ENCODE measurements around the gene RPA3.

Gene RPA3

GRCh38 chr7:7718492-7718891, at the start of gene RPA3:
RPA3 (minus strand) TSS chr7:7718607; CDS start chr7:7640418, 78,189 bp downstream.
- no peak for DNase-seq (ENCODE audit: low read depth in 2 of 2)

- DNase-seq (ENCODE audit: low read depth in 2 of 2) = no peak
These were observed 48.3 kb upstream of the RPA3 start for GRCh38 chr7:7766671-7767070.

- DNase-seq (ENCODE audit: low read depth in 2 of 2) = no peak
These were observed 47.0 kb upstream of the RPA3 start for GRCh38 chr7:7765422-7765821.

GRCh38 chr7:7764520-7765396, 46.4 kb upstream of the RPA3 start:
- no peak for DNase-seq (ENCODE audit: low read depth in 2 of 2)

- no peak for DNase-seq (ENCODE audit: low read depth in 2 of 2)
These were observed 43.8 kb upstream of the RPA3 start for GRCh38 chr7:7761974-7762779.

- DNase-seq (ENCODE audit: low read depth in 2 of 2) = no peak
These were observed 43.0 kb upstream of the RPA3 start for GRCh38 chr7:7761340-7761973.

GRCh38 chr7:7757576-7757975, 39.2 kb upstream of the RPA3 start:
- no peak for DNase-seq (ENCODE audit: low read depth in 2 of 2)

GRCh38 chr7:7756577-7756976, 38.2 kb upstream of the RPA3 start:
- no peak for DNase-seq (ENCODE audit: low read depth in 2 of 2)

GRCh38 chr7:7751243-7752092, 33.1 kb upstream of the RPA3 start:
- no peak for DNase-seq (ENCODE audit: low read depth in 2 of 2)

- no peak for DNase-seq (ENCODE audit: low read depth in 2 of 2)
These were observed 32.3 kb upstream of the RPA3 start for GRCh38 chr7:7750571-7751242.

- DNase-seq (ENCODE audit: low read depth in 2 of 2) = no peak
These were observed 28.1 kb upstream of the RPA3 start for GRCh38 chr7:7746458-7746857.

GRCh38 chr7:7745966-7746365, 27.6 kb upstream of the RPA3 start:
- DNase-seq (ENCODE audit: low read depth in 2 of 2) = no peak

- DNase-seq (ENCODE audit: low read depth in 2 of 2) = no peak
These were observed 26.9 kb upstream of the RPA3 start for GRCh38 chr7:7745258-7745657.

GRCh38 chr7:7742223-7742622, 23.8 kb upstream of the RPA3 start:
- no peak for DNase-seq (ENCODE audit: low read depth in 2 of 2)

- no peak for DNase-seq (ENCODE audit: low read depth in 2 of 2)
These were observed 21.6 kb upstream of the RPA3 start for GRCh38 chr7:7740037-7740355.

GRCh38 chr7:7739204-7740036, 21.0 kb upstream of the RPA3 start:
- DNase-seq (ENCODE audit: low read depth in 2 of 2) = no peak

GRCh38 chr7:7738622-7739021, 20.2 kb upstream of the RPA3 start:
- DNase-seq (ENCODE audit: low read depth in 2 of 2) = no peak

- no peak for DNase-seq (ENCODE audit: low read depth in 2 of 2)
These were observed 19.8 kb upstream of the RPA3 start for GRCh38 chr7:7738177-7738576.

- no peak for DNase-seq (ENCODE audit: low read depth in 2 of 2)
These were observed 19.3 kb upstream of the RPA3 start for GRCh38 chr7:7737674-7738073.

GRCh38 chr7:7736671-7737070, 18.3 kb upstream of the RPA3 start:
- DNase-seq (ENCODE audit: low read depth in 2 of 2) = no peak
